Caki2 (cell line): Measurements from ENCODE around the gene TBC1D16. TPM values are rescaled to one million over a fixed set of nuclear protein-coding genes. Genes with fewer than 3 reads are reported as not detected.

ENCODE experiments used
- total RNA-seq: library from RNA; depleted of rRNA; stranded (reverse); fragments of >200 nt; shearing (Covaris generic); gene quantifications from 2 replicates; pipeline ENCODE4 v1.2.3, GENCODE V29; 2014; ENCODE audit warnings: low replicate concordance; rRNA removed

TBC1D16 gene
- total RNA-seq, 1 experiment from 2014 or later: 25.8 TPM

Other genes with a start within 250 kb of the TBC1D16 start
- gene CBX8, start 238.8 kb downstream of the TBC1D16 start, total RNA-seq: 19.8 and 22.8 TPM in 2 replicates
- gene CBX4, start 196.4 kb downstream of the TBC1D16 start, total RNA-seq: 15.0 and 21.6 TPM in 2 replicates
- 7.2 and 41.3 TPM in 2 replicates for gene CCDC40, start 770 bp upstream of the TBC1D16 start, total RNA-seq
- 62.3 and 83.2 TPM in 2 replicates for gene GAA, start 65.7 kb upstream of the TBC1D16 start, total RNA-seq
- gene EIF4A3, start 111.3 kb upstream of the TBC1D16 start, total RNA-seq: 233 and 234 TPM in 2 replicates
- gene CARD14, start 134.2 kb upstream of the TBC1D16 start, total RNA-seq: not detected in 2 replicates
- gene SGSH, start 184.5 kb upstream of the TBC1D16 start, total RNA-seq: 18.9 and 28.8 TPM in 2 replicates
- gene SLC26A11, start 184.6 kb upstream of the TBC1D16 start, total RNA-seq: 26.6 and 31.1 TPM in 2 replicates
- 35.9 and 49.8 TPM in 2 replicates for gene RNF213, start 225.0 kb upstream of the TBC1D16 start, total RNA-seq